ENCODE data around the gene BRIX1. TPM values are rescaled to one million over a fixed set of nuclear protein-coding genes. Genes with fewer than 3 reads are reported as not detected.
A peak's percentile ranks its signal among the peaks of the same experiment; 100 is the strongest.
"Not testable (repeated sequence)": the region's sequence is repeated elsewhere in the genome, so short reads cannot be mapped to it uniquely, and the experiment has no call there.

The BRIX1 gene
- polyA plus RNA-seq, 12 donors, result 25.9 to 50.6 (median 37.6) TPM; not detected in 1

DNA sequence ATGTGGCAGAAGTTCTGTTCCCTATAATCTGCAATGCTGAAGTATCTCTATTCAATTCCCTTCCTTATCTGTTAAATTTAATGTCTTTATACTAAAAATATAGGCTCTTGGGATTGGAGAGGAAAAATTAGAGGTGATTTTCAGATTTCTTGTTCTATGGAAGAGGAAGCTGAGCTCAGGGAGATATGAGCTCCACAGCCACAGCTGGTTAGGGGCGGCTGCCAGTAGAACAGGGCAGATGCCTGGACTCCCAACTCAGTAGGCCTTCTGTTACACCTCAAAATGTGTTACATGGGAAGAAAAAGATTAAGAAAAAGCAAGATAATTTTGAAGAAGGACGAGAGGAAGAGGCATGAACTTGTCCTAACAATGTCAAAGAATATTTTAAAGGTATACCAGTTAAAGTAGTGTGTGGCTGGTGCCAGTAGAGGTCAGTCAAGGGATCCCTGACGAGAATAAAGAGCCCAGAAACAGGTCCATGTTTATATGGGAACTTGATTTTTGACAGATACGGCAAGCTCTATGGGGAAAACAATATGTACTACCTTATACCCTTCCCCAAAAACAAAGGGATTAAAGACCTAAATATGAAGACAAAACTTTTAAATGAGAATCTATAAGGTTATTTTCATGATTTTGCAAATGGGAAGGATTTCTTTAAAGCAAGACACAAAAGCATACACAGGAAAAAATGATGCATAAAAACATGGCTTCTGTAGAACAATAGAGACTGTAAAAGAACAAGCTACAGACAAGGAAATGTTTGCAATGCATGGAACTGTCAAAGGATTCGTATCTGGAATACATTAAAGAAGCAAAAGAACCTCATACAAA lies 42.6 kb downstream of the BRIX1 start:
- DNase-seq, result peak; percentile 23

GRCh38 chr5:34959323-34959722 lies 43.8 kb downstream of the BRIX1 start:
- DNase-seq, result no peak

- no peak for DNase-seq
Measured at GRCh38 chr5:34967540-34967939, 52.0 kb downstream of the BRIX1 start.

DNA sequence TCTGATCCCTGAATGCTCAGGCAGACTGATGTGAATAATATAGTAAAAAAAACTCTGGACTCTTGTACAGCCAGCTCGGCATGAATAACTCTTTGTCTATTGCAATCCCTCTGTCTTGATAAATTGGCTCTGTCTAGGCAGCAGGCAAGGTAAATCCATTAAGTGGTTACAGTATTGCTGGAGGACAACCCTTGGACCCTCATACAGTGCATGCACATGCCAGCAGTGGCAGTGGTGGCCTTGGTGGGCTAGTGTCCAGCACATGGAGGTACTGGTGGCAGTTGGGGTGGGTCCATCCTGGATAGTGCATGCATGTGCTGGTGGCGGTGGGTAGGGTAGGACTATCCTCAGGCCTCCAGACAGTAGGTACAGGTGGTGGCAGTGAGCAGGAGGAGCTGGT lies 52.7 kb downstream of the BRIX1 start:
- no peak for DNase-seq

DNA sequence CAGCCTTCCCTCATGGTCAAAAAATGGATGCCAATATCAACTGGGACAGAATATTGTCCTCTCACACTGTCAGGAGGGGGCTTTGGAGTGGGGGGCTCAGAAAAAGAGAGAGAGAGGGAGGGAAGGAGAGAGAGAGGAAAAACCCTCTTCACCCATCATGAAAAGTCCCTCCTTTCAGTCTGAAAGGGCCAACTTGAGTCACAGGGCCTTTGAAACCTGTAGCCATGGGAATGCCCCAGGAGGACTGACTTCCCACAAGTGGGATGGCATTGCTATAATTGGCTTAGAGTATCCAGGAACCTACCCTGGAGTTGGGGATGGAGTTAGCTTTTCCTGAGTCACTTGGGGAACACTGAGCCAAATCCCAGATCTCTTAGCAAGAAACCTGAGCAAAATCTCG lies 55.0 kb downstream of the BRIX1 start:
- no peak for DNase-seq

DNA sequence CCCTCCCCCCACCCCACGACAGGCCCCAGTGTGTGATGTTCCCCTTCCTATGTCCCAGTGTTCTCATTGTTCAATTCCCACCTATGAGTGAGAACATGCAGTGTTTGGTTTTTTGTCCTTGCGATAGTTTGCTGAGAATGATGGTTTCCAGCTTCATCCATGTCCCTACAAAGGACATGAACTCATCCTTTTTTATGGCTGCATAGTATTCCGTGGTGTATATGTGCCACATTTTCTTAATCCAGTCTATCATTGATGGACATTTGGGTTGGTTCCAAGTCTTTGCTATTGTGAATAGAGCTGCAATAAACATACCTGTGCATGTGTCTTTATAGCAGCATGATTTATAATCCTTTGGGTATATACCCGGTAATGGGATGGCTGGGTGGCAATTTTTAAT lies 56.1 kb downstream of the BRIX1 start:
- not testable (repeated sequence) for DNase-seq

Other genes starting within 250 kb of the BRIX1 start
- gene TTC23L, start 76.5 kb upstream of the BRIX1 start, polyA plus RNA-seq (ENCODE audit: insufficient read length in 12 of 12), result 1 to 10 TPM in 1 of 12 donors, under 1 TPM in 9, not detected in 2; 0.13 to 1.9 (median 0.24) TPM
- gene RAD1, start 207 bp upstream of the BRIX1 start, polyA plus RNA-seq (ENCODE audit: insufficient read length in 12 of 12), result 10 to 100 TPM in 11 of 12 donors, not detected in 1; 19.5 to 33.8 (median 26.4) TPM
- gene DNAJC21, start 13.8 kb downstream of the BRIX1 start, polyA plus RNA-seq (ENCODE audit: insufficient read length in 12 of 12), result 100 to 1,000 TPM in 1 of 12 donors, 10 to 100 TPM in 11; 46.1 to 121 (median 49.3) TPM
- under 1 TPM in 3 of 12 donors, not detected in 9; 0.11 to 0.32 (median 0.13) TPM for gene AGXT2, start 132.2 kb downstream of the BRIX1 start, polyA plus RNA-seq (ENCODE audit: insufficient read length in 12 of 12)

Measured in muscle of arm (tissue), 12 donors.